NAMALWA (cell line): Measurements from ENCODE around the gene PPIG.
"Not testable (repeated sequence)": the region's sequence is repeated elsewhere in the genome, so short reads cannot be mapped to it uniquely, and the experiment has no call there.

Source experiments
- DNase-seq: peaks from one replicate; pipeline ENCODE4 v3.0.0-alpha.2; 2015; ENCODE audit warnings: low spot score

Gene PPIG

GRCh38 chr2:169664978-169665930 lies 81.1 kb downstream of the PPIG start:
- DNase-seq: no peak

- DNase-seq: no peak
Measured at GRCh38 chr2:169667583-169667982, 83.4 kb downstream of the PPIG start.

GRCh38 chr2:169670215-169670651 lies 86.1 kb downstream of the PPIG start:
- DNase-seq: no peak

- no peak for DNase-seq
Measured at GRCh38 chr2:169670937-169671336, 86.8 kb downstream of the PPIG start.

GRCh38 chr2:169672406-169672805 lies 88.3 kb downstream of the PPIG start:
- DNase-seq: no peak

- no peak for DNase-seq
Measured at GRCh38 chr2:169673106-169673505, 89.0 kb downstream of the PPIG start.

GRCh38 chr2:169673921-169674320 lies 89.8 kb downstream of the PPIG start:
- DNase-seq: no peak

- DNase-seq: no peak
Measured at GRCh38 chr2:169676357-169676756, 92.2 kb downstream of the PPIG start.

GRCh38 chr2:169676850-169677249 lies 92.7 kb downstream of the PPIG start:
- DNase-seq: no peak

GRCh38 chr2:169683054-169683424 lies 98.9 kb downstream of the PPIG start:
- DNase-seq: no peak

GRCh38 chr2:169683425-169684134 lies 99.4 kb downstream of the PPIG start:
- DNase-seq: no peak

GRCh38 chr2:169684135-169684565 lies 100.0 kb downstream of the PPIG start:
- no peak for DNase-seq

- DNase-seq: not testable (repeated sequence)
Measured at GRCh38 chr2:169684712-169685111, 100.6 kb downstream of the PPIG start.

- not testable (repeated sequence) for DNase-seq
Measured at GRCh38 chr2:169686825-169687224, 102.7 kb downstream of the PPIG start.

- DNase-seq: not testable (repeated sequence)
Measured at GRCh38 chr2:169687943-169688342, 103.8 kb downstream of the PPIG start.

GRCh38 chr2:169690958-169691357 lies 106.8 kb downstream of the PPIG start:
- no peak for DNase-seq
